Measurements from ENCODE around the gene LILRB5.
"Not testable (repeated sequence)": the region's sequence is repeated elsewhere in the genome, so short reads cannot be mapped to it uniquely, and the experiment has no call there.

LILRB5 gene

DNA sequence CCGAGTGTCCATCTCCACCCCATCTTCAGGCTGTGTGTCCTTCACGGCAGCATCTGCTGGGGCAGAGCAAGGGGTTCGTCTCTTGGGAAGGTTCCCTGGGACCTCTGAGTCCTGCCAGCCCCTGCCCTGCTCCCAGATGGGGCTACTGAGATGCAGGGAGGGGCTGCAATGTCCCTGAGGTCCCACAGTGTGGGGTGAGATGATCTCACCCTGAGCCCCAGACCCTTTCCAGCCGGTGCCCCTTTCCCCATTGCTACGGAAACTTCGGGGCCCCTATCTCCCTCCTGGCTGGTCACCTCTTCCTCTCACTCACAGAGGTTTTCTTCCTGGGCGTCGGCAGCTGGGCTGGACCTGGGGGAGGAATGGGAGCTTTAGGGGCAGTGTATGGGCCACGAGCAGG, 18.9 kb upstream of the LILRB5 start:
- no peak for DNase-seq (ENCODE audit: low read depth in 3 of 3)

- not testable (repeated sequence) for DNase-seq (ENCODE audit: low read depth in 3 of 3)
These were observed 17.4 kb upstream of the LILRB5 start for GRCh38 chr19:54274516-54274915.

GRCh38 chr19:54273821-54274220, 16.7 kb upstream of the LILRB5 start:
- no peak for DNase-seq (ENCODE audit: low read depth in 3 of 3)

DNA sequence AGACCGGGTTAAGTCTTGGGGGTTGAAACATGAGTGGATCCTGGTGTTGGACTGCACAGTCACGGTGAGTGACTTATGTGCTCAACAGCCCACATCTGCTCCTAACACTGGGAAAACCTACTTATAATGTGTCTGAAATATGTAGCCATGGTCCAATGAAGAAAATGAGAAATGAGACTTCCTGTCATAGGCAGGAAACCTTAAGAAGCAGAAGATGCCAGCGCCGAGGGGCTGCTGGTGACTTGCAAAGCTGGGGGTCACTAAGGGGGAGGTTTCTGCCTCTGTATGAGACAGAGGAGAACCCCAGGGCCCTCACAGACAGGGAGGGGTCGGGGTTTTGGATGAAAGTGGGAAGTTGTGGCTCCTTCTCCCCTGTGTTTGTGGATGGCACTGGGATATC, 15.1 kb upstream of the LILRB5 start:
- not testable (repeated sequence) for DNase-seq (ENCODE audit: low read depth in 3 of 3)

- DNase-seq (ENCODE audit: low read depth in 3 of 3): not testable (repeated sequence)
These were observed 14.5 kb upstream of the LILRB5 start for GRCh38 chr19:54271587-54271986.

DNA sequence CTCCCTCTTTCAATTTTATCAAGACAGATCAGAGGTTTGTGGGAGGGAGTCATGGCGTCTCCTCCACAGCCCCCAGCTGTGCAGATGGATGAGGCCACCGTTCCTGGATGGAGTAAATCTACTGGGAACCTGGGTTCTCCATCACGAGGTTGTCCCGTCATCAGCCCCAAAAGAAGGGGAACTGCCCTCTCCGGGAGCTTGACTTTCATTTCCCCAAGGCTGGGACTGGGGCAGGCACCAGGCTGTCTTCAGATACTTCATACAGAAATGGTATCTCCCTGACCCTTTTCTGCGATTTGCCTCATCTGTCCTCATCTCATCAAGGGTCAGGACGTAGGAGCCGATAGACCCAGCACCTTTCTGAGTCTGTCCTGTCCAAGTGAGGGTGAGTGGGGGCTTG, 14.0 kb upstream of the LILRB5 start:
- no peak for DNase-seq (ENCODE audit: low read depth in 3 of 3)

GRCh38 chr19:54268936-54269335, 11.9 kb upstream of the LILRB5 start:
- no peak for DNase-seq (ENCODE audit: low read depth in 3 of 3)

DNA sequence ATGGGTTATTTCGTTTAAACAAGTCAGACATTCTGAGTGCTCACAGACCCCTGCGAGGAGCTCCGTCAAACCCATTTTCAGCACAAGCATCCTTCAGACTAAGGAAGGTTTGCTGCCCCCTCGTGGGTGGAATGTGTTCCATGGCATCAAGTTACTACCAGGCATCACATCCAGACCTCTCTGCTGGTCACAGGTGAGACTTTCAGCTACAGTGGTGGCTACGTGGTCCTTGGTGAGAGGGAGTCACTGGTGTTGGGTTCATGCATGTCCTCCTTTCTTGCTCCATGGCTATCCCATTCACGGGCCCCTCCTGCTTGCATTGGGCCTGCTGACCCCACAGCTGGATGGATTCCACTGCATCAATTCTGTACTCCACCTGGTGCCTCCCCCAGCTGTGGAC, 9.1 kb upstream of the LILRB5 start:
- peak; percentile 55 to 74 (median 71) for DNase-seq (ENCODE audit: low read depth in 3 of 3)

GRCh38 chr19:54262470-54262869, 5.4 kb upstream of the LILRB5 start:
- no peak for DNase-seq (ENCODE audit: low read depth in 3 of 3)

DNA sequence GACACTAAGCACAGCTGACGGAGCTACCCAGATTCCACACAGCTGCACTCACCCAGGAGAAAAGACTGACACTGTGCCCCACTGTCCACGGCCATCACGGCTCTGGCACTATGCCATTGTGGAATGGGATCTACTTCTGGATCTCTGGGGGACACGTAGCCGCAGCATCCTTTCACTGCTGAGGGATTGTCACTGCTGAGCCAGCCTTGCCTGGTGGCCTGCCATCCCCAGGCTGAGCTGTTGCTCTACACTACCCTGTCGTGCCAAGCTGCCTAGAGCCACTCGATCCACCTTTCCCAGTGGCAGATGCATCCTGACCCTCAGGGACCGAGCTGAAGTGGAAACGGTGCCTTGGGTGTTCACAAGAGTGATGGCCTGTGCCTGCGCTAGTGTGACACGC, 5.0 kb upstream of the LILRB5 start:
- DNase-seq (ENCODE audit: low read depth in 3 of 3): no peak

DNA sequence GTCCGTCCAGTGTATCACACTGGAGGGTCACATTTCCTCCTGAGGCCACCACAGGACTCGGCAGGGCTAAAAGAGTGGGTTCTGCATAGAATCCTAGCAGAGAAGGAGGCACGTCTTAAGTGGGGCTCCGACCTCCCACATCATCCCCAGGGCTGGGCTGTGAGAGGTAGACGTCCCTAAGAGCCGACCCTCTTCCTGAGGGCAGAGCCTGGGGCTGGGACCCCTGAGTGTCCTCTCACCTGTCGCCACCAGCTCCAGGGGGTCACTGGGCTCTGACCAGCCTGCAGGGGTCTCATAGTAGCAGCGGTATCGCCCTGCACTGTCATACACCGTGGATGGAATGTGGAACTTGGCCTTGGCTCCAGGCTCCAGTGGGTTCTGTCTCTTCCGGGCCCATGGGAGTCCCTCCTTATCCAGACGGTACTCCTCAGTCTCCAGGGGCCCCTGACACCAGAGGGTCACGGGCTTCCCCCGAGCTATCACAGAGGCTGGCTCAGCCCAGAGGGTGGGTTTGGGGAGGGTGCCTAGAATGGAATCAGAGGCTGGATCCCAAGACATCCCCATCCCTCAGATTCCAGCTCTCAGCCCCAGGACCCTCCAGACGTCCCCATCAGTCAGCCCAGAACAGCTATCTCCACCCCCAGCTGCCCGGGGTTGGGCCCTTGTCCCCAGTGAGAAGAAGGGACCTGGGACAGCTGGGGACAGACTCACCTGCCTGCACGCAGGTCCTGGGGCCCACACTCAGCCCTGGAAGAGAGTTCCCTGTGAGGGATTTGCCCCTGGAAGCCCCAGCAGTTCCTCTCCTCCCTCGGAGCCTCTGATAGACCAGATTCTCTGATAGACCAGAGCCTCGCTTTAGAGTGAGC, 590 bp downstream of the LILRB5 start:
- DNase-seq (ENCODE audit: low read depth in 3 of 3): no peak

DNA sequence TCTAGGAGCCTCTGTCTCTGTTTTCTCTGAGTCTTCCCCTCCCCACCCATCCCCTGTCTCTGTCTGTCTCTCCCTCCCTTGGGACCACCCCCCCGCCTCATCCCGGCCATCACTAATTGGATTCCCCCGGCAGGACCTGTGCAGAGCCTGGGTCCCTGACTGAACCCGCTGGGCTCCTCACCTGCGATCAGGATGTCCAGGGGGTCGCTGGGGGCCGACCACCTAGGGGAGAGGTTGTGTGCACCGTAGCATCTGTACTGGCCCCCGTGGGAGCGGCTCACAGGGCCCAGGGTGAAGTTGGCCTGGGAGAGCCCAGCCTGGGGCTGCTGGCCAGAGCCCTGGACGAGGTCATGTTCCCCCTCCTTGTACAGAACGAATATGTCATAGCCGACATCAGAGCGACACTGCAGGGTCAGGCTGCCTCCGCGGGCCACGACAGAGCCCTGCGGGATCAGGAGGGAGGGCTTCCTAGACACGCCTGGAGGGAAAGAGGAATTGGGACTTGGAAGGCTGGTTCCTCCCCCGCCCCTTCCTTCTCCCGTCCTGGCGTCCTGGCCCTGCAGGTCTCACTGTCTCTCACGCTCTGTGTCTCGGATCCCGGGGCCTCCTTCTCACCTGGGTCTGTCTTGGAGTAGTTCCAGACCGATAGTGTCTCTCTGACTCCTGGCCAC, 1.8 kb downstream of the LILRB5 start:
- no peak for DNase-seq (ENCODE audit: low read depth in 3 of 3)

GRCh38 chr19:54254195-54254906, 2.7 kb downstream of the LILRB5 start:
- no peak for DNase-seq (ENCODE audit: low read depth in 3 of 3)

DNA sequence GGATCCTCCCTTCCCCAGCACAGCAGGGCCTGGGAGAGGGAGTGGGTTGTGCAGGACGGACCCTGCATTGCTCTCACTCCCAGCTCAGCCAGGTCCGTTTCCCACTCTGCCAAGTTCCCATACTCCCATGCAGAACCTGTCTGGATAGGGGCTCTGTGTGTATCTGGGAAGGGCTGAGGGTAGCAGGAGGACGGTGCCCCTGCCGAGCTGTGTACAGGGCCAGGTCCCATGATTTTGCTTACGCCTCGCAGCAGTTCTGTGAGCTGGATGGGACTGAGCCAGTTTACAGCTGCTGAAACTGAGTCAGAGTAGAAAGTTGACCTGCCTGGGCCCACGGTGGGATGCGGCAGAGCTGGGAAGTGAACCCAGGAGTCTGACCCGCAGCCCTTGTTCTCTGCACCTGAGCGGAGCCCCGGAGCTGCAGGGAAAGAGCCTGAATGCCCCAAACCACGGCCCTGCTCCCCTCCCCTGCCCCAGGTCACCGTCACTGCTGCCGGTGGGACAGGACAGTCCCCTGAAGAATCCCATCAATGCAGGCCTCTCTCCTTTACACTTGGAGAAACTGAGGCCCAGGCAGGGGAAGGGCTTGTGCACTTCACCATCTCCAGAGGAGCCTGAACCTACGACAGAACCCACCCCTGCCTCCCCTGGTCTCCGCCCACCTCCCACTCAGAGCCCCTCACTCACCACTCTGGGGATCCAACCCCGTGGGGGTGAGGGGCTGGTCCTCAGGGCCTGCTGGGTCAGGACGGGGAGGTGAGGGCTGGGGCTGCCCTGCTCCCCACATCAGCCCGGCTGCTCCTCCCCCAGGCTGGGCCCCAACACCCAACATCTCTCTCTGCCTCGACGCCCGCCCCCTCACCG, 3.5 kb downstream of the LILRB5 start:
- DNase-seq (ENCODE audit: low read depth in 3 of 3): no peak

- no peak for DNase-seq (ENCODE audit: low read depth in 3 of 3)
These were observed 4.2 kb downstream of the LILRB5 start for GRCh38 chr19:54252845-54253244.

DNA sequence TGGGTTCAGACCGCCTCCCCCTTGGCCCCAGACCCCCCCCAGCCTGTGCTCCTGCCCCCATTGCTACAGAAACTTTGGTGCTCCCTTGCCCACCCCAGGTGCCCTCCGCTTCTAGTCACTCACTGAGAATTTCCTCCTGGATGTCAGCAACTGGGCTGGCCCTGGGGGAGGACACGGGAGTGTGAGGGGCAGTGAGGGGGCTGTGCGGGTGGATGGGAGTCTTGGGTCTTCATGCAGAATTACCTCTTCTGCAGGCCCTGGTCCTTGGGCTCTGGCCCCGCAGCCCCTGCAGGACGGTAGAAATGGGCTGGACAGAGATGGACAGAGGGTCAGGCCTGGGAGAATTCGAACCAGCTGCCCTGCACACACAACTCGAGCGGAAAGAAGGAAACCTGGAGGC, 4.8 kb downstream of the LILRB5 start:
- no peak for DNase-seq (ENCODE audit: low read depth in 3 of 3)

DNA sequence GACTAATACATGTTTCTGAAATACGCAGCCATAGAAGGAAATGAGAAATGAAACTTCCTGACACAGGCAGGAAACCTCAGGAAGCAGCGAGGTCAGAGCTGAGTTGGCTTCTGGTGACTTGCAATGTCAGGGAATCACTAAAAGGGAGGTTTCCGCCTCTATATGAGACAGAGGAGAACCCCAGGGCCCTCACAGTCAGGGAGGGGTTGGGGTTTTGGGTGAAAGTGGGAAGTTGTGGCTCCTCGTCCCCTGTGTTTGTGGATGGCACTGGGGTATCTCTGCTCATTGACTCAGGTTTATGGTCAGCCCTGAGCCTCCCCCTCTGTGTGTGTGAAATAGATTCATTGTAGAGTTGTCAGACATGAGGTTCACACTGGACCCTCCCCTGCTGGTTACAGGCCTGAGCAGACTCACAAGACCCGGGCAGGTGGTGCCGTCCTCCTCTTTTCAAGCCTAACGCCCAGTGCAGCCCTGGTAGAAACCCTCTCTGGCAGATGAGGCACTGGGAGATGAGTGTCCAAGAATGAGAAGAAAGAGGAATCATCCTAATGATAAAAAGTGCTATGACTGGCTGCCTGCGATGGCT, 9.0 kb downstream of the LILRB5 start:
- peak; percentile 13 to 46 (median 21) for DNase-seq (ENCODE audit: low read depth in 3 of 3)

GRCh38 chr19:54247106-54247930, 9.8 kb downstream of the LILRB5 start:
- no peak for DNase-seq (ENCODE audit: low read depth in 3 of 3)

- DNase-seq (ENCODE audit: low read depth in 3 of 3): no peak
These were observed 11.1 kb downstream of the LILRB5 start for GRCh38 chr19:54245936-54246335.

GRCh38 chr19:54243809-54244208, 13.3 kb downstream of the LILRB5 start:
- DNase-seq (ENCODE audit: low read depth in 3 of 3): not testable (repeated sequence)
